Measurements from ENCODE around the gene PDCD4. TPM values are rescaled to one million over a fixed set of nuclear protein-coding genes. Genes with fewer than 3 reads are reported as not detected.

Gene PDCD4
- total RNA-seq, 1 donor from 2014 or later, result 90.3 TPM

GRCh38 chr10:110829721-110830410, 41.9 kb upstream of the PDCD4 start:
- Histone ChIP-seq H3K9ac (ENCODE audit: low read depth in 1 of 3, low read length in 3 of 3) (no peak overlapping the region), H3K4me3 (ENCODE audit: low read length in 3 of 3) (no peak overlapping the region), H3K4me1 (ENCODE audit: control insufficient read depth in 3 of 3, insufficient read depth in 3 of 3, low read length in 3 of 3) (peaks cover 26 to 39% (median 35%) of the 10 kb centered on the region in 3 donors), H3K36me3 (ENCODE audit: control insufficient read depth in 3 of 3, insufficient read depth in 3 of 3, low read length in 3 of 3) (peaks cover 9 to 19% (median 16%) of the 10 kb centered on the region in 3 donors), H3K27ac (ENCODE audit: low read depth, low read length) (no peak overlapping the region), H3K9me3 (ENCODE audit: control insufficient read depth in 3 of 3, low read length in 3 of 3) (no peaks in the 10 kb centered on the region), H3K27me3 (ENCODE audit: control insufficient read depth in 3 of 3, insufficient read depth in 3 of 3, low read length in 3 of 3) (no peaks in the 10 kb centered on the region)

GRCh38 chr10:110833234-110833940, 38.3 kb upstream of the PDCD4 start:
- Histone ChIP-seq H3K27me3 (ENCODE audit: control insufficient read depth in 3 of 3, insufficient read depth in 3 of 3, low read length in 3 of 3) (no peaks in the 10 kb centered on the region), H3K4me3 (ENCODE audit: low read length in 3 of 3) (no peak overlapping the region), H3K9me3 (ENCODE audit: control insufficient read depth in 3 of 3, low read length in 3 of 3) (no peaks in the 10 kb centered on the region), H3K4me1 (ENCODE audit: control insufficient read depth in 3 of 3, insufficient read depth in 3 of 3, low read length in 3 of 3) (peaks cover 24 to 41% (median 29%) of the 10 kb centered on the region in 3 donors), H3K36me3 (ENCODE audit: control insufficient read depth in 3 of 3, insufficient read depth in 3 of 3, low read length in 3 of 3) (peaks cover 21 to 28% (median 23%) of the 10 kb centered on the region in 3 donors), H3K27ac (ENCODE audit: low read depth, low read length) (peak overlapping the region; percentile 51), H3K9ac (ENCODE audit: low read depth in 1 of 3, low read length in 3 of 3) (peak overlapping the region in 2 of 3 donors; percentile 41 to 45)

- Histone ChIP-seq H3K27me3 (ENCODE audit: control insufficient read depth in 3 of 3, insufficient read depth in 3 of 3, low read length in 3 of 3) (no peaks in the 10 kb centered on the region), H3K9ac (ENCODE audit: low read depth in 1 of 3, low read length in 3 of 3) (peak overlapping the region; percentile 10 to 45 (median 41)), H3K27ac (ENCODE audit: low read depth, low read length) (peak overlapping the region; percentile 51), H3K4me1 (ENCODE audit: control insufficient read depth in 3 of 3, insufficient read depth in 3 of 3, low read length in 3 of 3) (peaks cover 23 to 38% (median 27%) of the 10 kb centered on the region in 3 donors), H3K4me3 (ENCODE audit: low read length in 3 of 3) (no peak overlapping the region), H3K36me3 (ENCODE audit: control insufficient read depth in 3 of 3, insufficient read depth in 3 of 3, low read length in 3 of 3) (peaks cover 21 to 28% (median 23%) of the 10 kb centered on the region in 3 donors), H3K9me3 (ENCODE audit: control insufficient read depth in 3 of 3, low read length in 3 of 3) (no peaks in the 10 kb centered on the region)
These were observed 37.6 kb upstream of the PDCD4 start for GRCh38 chr10:110833941-110834628.

GRCh38 chr10:110834629-110835301, 37.0 kb upstream of the PDCD4 start:
- Histone ChIP-seq H3K27me3 (ENCODE audit: control insufficient read depth in 3 of 3, insufficient read depth in 3 of 3, low read length in 3 of 3) (no peaks in the 10 kb centered on the region), H3K4me3 (ENCODE audit: low read length in 3 of 3) (no peak overlapping the region), H3K36me3 (ENCODE audit: control insufficient read depth in 3 of 3, insufficient read depth in 3 of 3, low read length in 3 of 3) (peaks cover 21 to 25% (median 21%) of the 10 kb centered on the region in 3 donors), H3K9ac (ENCODE audit: low read depth in 1 of 3, low read length in 3 of 3) (no peak overlapping the region), H3K9me3 (ENCODE audit: control insufficient read depth in 3 of 3, low read length in 3 of 3) (no peaks in the 10 kb centered on the region), H3K4me1 (ENCODE audit: control insufficient read depth in 3 of 3, insufficient read depth in 3 of 3, low read length in 3 of 3) (peaks cover 23 to 38% (median 27%) of the 10 kb centered on the region in 3 donors), H3K27ac (ENCODE audit: low read depth, low read length) (peak overlapping the region; percentile 51)

GRCh38 chr10:110835841-110836240, 35.9 kb upstream of the PDCD4 start:
- H3K4me1 ChIP-seq (ENCODE audit: control insufficient read depth in 3 of 3, insufficient read depth in 3 of 3, low read length in 3 of 3), result peaks cover 23 to 38% (median 27%) of the 10 kb centered on the region in 3 donors
- H3K36me3 ChIP-seq (ENCODE audit: control insufficient read depth in 3 of 3, insufficient read depth in 3 of 3, low read length in 3 of 3), result peaks cover 15 to 18% (median 17%) of the 10 kb centered on the region in 3 donors
- H3K9ac ChIP-seq (ENCODE audit: low read depth in 1 of 3, low read length in 3 of 3), result no peak overlapping the region
- no peaks in the 10 kb centered on the region for H3K9me3 ChIP-seq (ENCODE audit: control insufficient read depth in 3 of 3, low read length in 3 of 3)
- no peak overlapping the region for H3K4me3 ChIP-seq (ENCODE audit: low read length in 3 of 3)
- no peaks in the 10 kb centered on the region for H3K27me3 ChIP-seq (ENCODE audit: control insufficient read depth in 3 of 3, insufficient read depth in 3 of 3, low read length in 3 of 3)
- no peak overlapping the region for H3K27ac ChIP-seq (ENCODE audit: low read depth, low read length)

GRCh38 chr10:110836706-110837105, 35.0 kb upstream of the PDCD4 start:
- Histone ChIP-seq H3K9ac (ENCODE audit: low read depth in 1 of 3, low read length in 3 of 3) (peak overlapping the region in 1 of 3 donors; percentile 28), H3K27me3 (ENCODE audit: control insufficient read depth in 3 of 3, insufficient read depth in 3 of 3, low read length in 3 of 3) (no peaks in the 10 kb centered on the region), H3K4me3 (ENCODE audit: low read length in 3 of 3) (no peak overlapping the region), H3K9me3 (ENCODE audit: control insufficient read depth in 3 of 3, low read length in 3 of 3) (no peaks in the 10 kb centered on the region), H3K27ac (ENCODE audit: low read depth, low read length) (no peak overlapping the region), H3K4me1 (ENCODE audit: control insufficient read depth in 3 of 3, insufficient read depth in 3 of 3, low read length in 3 of 3) (peaks cover 23 to 38% (median 27%) of the 10 kb centered on the region in 3 donors), H3K36me3 (ENCODE audit: control insufficient read depth in 3 of 3, insufficient read depth in 3 of 3, low read length in 3 of 3) (peaks cover 8 to 14% (median 12%) of the 10 kb centered on the region in 3 donors)

DNA sequence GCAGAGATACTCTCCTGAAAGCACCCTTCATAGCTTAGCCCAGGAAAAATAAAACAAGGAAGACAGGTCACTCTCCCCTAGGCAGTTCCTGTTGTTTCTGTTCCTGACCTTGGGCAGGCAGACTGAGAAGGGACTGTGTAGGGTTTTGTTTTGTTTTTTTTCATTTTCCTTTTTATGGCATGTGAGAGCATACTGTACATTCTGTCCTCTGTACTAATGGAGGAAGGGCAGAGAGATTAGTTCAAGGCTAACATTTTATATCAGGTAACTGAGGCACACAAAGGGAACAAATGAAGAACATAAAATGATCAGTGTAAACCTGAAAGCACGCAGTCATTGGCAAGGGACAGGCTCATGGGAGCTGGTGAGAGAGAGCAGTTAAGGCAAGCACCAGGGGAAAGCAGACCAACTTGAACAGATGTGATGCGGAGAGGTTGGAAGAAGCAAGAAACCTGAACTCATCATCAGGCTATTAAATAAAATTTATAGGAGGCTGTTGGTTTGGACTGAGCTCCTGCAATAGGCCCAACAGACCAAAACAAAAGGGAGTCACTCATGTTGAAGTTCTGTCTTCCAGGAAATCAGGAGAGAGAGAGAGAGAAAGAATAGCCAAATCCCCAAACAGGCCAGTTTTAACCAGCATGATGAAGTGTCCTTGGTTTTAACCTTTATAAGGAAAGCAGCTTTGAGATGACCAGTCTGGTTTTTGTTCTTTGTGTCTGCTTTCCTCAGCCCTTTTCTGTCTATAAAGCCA, 34.1 kb upstream of the PDCD4 start:
- Histone ChIP-seq H3K27ac (ENCODE audit: low read depth, low read length) (no peak overlapping the region), H3K27me3 (ENCODE audit: control insufficient read depth in 3 of 3, insufficient read depth in 3 of 3, low read length in 3 of 3) (no peaks in the 10 kb centered on the region), H3K4me3 (ENCODE audit: low read length in 3 of 3) (no peak overlapping the region), H3K36me3 (ENCODE audit: control insufficient read depth in 3 of 3, insufficient read depth in 3 of 3, low read length in 3 of 3) (peaks cover 12 to 16% (median 14%) of the 10 kb centered on the region in 3 donors), H3K9me3 (ENCODE audit: control insufficient read depth in 3 of 3, low read length in 3 of 3) (no peaks in the 10 kb centered on the region), H3K4me1 (ENCODE audit: control insufficient read depth in 3 of 3, insufficient read depth in 3 of 3, low read length in 3 of 3) (peaks cover 23 to 39% (median 27%) of the 10 kb centered on the region in 3 donors), H3K9ac (ENCODE audit: low read depth in 1 of 3, low read length in 3 of 3) (peak overlapping the region in 1 of 3 donors; percentile 28)

GRCh38 chr10:110840225-110840922, 31.4 kb upstream of the PDCD4 start:
- H3K9ac ChIP-seq (ENCODE audit: low read depth in 1 of 3, low read length in 3 of 3), result no peak overlapping the region
- no peak overlapping the region for H3K27ac ChIP-seq (ENCODE audit: low read depth, low read length)
- H3K4me1 ChIP-seq (ENCODE audit: control insufficient read depth in 3 of 3, insufficient read depth in 3 of 3, low read length in 3 of 3), result peaks cover 9 to 19% (median 10%) of the 10 kb centered on the region in 3 donors
- no peaks in the 10 kb centered on the region for H3K9me3 ChIP-seq (ENCODE audit: control insufficient read depth in 3 of 3, low read length in 3 of 3)
- peaks cover 10 to 17% (median 13%) of the 10 kb centered on the region in 3 donors for H3K36me3 ChIP-seq (ENCODE audit: control insufficient read depth in 3 of 3, insufficient read depth in 3 of 3, low read length in 3 of 3)
- no peak overlapping the region for H3K4me3 ChIP-seq (ENCODE audit: low read length in 3 of 3)
- no peaks in the 10 kb centered on the region for H3K27me3 ChIP-seq (ENCODE audit: control insufficient read depth in 3 of 3, insufficient read depth in 3 of 3, low read length in 3 of 3)

All from skeletal muscle tissue (tissue), 4 donors.